Activated CD4-positive, alpha-beta T cell treated with anti-CD3 and anti-CD28 coated beads, Interleukin-10, Interleukin-2, amounts not matched to agents 100 ng/mL and 50 ng/mL, durations not matched to agents 16 hours and 8 hours (primary cell): ENCODE data around the gene PTPN14.

Source experiments
- DNase-seq: peaks from one replicate; pipeline ENCODE4 v3.0.0-alpha.2; 2020

Gene PTPN14

GRCh38 chr1:214567481-214567980 lies 16.1 kb upstream of the PTPN14 start:
- no peak for DNase-seq

GRCh38 chr1:214566158-214567104 lies 15.0 kb upstream of the PTPN14 start:
- peak; percentile 31 for DNase-seq

- no peak for DNase-seq
Measured at GRCh38 chr1:214565310-214565709, 13.9 kb upstream of the PTPN14 start.

- DNase-seq: no peak
Measured at GRCh38 chr1:214563881-214564280, 12.5 kb upstream of the PTPN14 start.

GRCh38 chr1:214557952-214558735 lies 6.7 kb upstream of the PTPN14 start:
- peak; percentile 23 for DNase-seq

- no peak for DNase-seq
Measured at GRCh38 chr1:214553142-214553710, 1.8 kb upstream of the PTPN14 start.

- no peak for DNase-seq
Measured at GRCh38 chr1:214552174-214552608, 789 bp upstream of the PTPN14 start.

- no peak for DNase-seq
Measured at GRCh38 chr1:214550857-214551435, 456 bp downstream of the PTPN14 start.

GRCh38 chr1:214550013-214550856 lies 1.2 kb downstream of the PTPN14 start:
- no peak for DNase-seq

- no peak for DNase-seq
Measured at GRCh38 chr1:214549604-214550003, 1.8 kb downstream of the PTPN14 start.

GRCh38 chr1:214548988-214549387 lies 2.4 kb downstream of the PTPN14 start:
- DNase-seq: no peak

GRCh38 chr1:214548271-214548670 lies 3.1 kb downstream of the PTPN14 start:
- DNase-seq: no peak

GRCh38 chr1:214547747-214548146 lies 3.7 kb downstream of the PTPN14 start:
- DNase-seq: no peak

GRCh38 chr1:214546886-214547641 lies 4.3 kb downstream of the PTPN14 start:
- DNase-seq: no peak

- no peak for DNase-seq
Measured at GRCh38 chr1:214546084-214546483, 5.3 kb downstream of the PTPN14 start.

- DNase-seq: no peak
Measured at GRCh38 chr1:214545293-214545692, 6.1 kb downstream of the PTPN14 start.

- DNase-seq: no peak
Measured at GRCh38 chr1:214544791-214545190, 6.6 kb downstream of the PTPN14 start.

GRCh38 chr1:214542275-214543199 lies 8.9 kb downstream of the PTPN14 start:
- no peak for DNase-seq

- no peak for DNase-seq
Measured at GRCh38 chr1:214541693-214542092, 9.7 kb downstream of the PTPN14 start.

GRCh38 chr1:214541206-214541605 lies 10.2 kb downstream of the PTPN14 start:
- no peak for DNase-seq
